Activated CD8-positive, alpha-beta T cell treated with anti-CD3 and anti-CD28 coated beads for 36 hours (primary cell): ENCODE results near the gene ARHGAP10. TPM values are rescaled to one million over a fixed set of nuclear protein-coding genes. Genes with fewer than 3 reads are reported as not detected.

ENCODE experiments used
- ATAC-seq: fragments of 200-7000 bp; cut with Tn5 transposase; one replicate; pipeline ENCODE4 v1.10.0; 2021; ENCODE audit warnings: mild to moderate bottlenecking, moderate library complexity
- CTCF ChIA-PET: fragments of 350-600 bp; sonication (Branson Sonifier 250); formaldehyde crosslinking; loops from one replicate; lab custom pipeline; 2021; ENCODE audit warnings: antibody characterized with exemption; lab: Charles Lee
- POLR2A ChIA-PET: fragments of 350-600 bp; sonication (Branson Sonifier 250); formaldehyde crosslinking; loops from one replicate; lab custom pipeline; 2021; ENCODE audit warnings: antibody characterized with exemption; lab: Charles Lee
- DNase-seq: peaks from one replicate; pipeline ENCODE4 v3.0.0-alpha.2; 2020
- H3K27ac Mint-ChIP-seq: one replicate; pipeline ENCODE4 v1.8.0; 2021; ENCODE audit warnings: mild to moderate bottlenecking, mixed read lengths
- H3K27me3 Mint-ChIP-seq: one replicate; pipeline ENCODE4 v1.8.0; 2021; ENCODE audit warnings: mixed read lengths
- H3K36me3 Mint-ChIP-seq: one replicate; pipeline ENCODE4 v1.8.0; 2021; ENCODE audit warnings: low read depth, mixed read lengths
- H3K4me1 Mint-ChIP-seq: one replicate; pipeline ENCODE4 v1.8.0; 2021; ENCODE audit warnings: low read depth, mixed read lengths
- H3K4me3 Mint-ChIP-seq: one replicate; pipeline ENCODE4 v1.8.0; 2021; ENCODE audit warnings: mild to moderate bottlenecking, moderate library complexity, mixed read lengths
- H3K9me3 Mint-ChIP-seq: one replicate; pipeline ENCODE4 v1.8.0; 2021; ENCODE audit warnings: mixed read lengths
- intact Hi-C: fragments of 100-400 bp; cut with micrococcal nuclease; formaldehyde crosslinking; loops from one replicate; pipeline ENCODE4 v1.10.0; 2022
- total RNA-seq, 2 experiments: library from RNA; stranded (reverse); gene quantifications; one replicate each; pipeline ENCODE4 v1.2.3, GENCODE V29; 2021
- TF ChIP-seq, protein P1 (sequence below): fragments of 200-600 bp; IDR thresholded peaks from one replicate; pipeline ENCODE4 v1.8.0; 2022; ENCODE audit warnings: antibody characterized with exemption, mild to moderate bottlenecking

The ARHGAP10 gene
- total RNA-seq, 2 experiments from 2014 or later: 4.0 to 5.1 TPM

DNA sequence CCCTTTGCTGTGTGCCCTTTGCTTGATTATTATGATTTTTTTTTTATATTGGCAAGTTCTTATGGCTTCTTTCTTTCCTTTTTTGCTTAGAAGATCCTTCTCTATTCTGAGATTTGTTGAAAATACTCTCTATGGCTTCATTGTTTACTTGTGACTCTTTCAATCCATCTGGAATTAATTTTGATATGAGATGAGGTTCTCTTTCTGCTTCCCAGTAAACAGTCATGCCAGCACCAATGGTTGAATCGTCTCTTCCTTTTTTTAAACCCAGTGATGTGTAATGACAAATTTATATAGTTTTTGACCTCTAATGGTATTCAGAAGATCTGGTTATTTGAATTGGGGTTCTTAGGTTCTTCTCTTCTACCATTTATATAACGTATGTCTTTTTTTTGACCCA is 121.8 kb downstream of the ARHGAP10 start:
- POLR2A ChIA-PET: no interaction called here

DNA sequence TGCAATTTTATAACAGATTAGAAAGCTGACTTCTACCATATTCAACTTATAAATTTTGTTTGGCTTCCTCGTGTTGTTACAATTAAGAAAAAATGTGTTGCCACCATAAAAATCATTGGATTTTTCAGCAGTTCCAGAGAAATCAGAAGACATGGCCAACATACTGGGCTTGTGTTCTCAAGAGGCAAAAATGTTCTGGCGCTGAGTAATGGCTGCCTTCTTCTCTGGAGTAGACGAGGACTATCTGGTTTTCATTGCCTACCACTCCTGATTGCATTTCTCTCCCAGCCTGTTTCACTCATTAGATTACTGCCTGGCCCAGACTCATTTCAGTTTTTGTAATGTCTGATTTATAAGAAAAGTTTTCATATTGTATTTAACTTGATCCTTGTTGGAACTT is 122.3 kb downstream of the ARHGAP10 start:
- peaks cover 3% of the 10 kb centered on the region for H3K36me3 Mint-ChIP-seq
- peaks cover 2% of the 10 kb centered on the region for H3K9me3 Mint-ChIP-seq
- ATAC-seq (no peak), DNase-seq (no peak)
- H3K27me3 Mint-ChIP-seq: no peaks in the 10 kb centered on the region
- ChIA-PET POLR2A (no interaction called here), CTCF (interaction anchor here (5.6 kb wide), 1 partner anchor 12 kb away, joined by 65 read pairs; no protein-coding TSS in a partner anchor)
- TF ChIP-seq, protein P1, sequence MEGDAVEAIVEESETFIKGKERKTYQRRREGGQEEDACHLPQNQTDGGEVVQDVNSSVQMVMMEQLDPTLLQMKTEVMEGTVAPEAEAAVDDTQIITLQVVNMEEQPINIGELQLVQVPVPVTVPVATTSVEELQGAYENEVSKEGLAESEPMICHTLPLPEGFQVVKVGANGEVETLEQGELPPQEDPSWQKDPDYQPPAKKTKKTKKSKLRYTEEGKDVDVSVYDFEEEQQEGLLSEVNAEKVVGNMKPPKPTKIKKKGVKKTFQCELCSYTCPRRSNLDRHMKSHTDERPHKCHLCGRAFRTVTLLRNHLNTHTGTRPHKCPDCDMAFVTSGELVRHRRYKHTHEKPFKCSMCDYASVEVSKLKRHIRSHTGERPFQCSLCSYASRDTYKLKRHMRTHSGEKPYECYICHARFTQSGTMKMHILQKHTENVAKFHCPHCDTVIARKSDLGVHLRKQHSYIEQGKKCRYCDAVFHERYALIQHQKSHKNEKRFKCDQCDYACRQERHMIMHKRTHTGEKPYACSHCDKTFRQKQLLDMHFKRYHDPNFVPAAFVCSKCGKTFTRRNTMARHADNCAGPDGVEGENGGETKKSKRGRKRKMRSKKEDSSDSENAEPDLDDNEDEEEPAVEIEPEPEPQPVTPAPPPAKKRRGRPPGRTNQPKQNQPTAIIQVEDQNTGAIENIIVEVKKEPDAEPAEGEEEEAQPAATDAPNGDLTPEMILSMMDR: no peak
- no peak overlapping the region for H3K27ac Mint-ChIP-seq
- intact Hi-C loops: no loop called here
- no peak overlapping the region for H3K4me3 Mint-ChIP-seq
- H3K4me1 Mint-ChIP-seq: no peaks in the 10 kb centered on the region

More for the DNA sequence above, 121.8 kb downstream of the ARHGAP10 start:
- no peak for ATAC-seq
- intact Hi-C loops: no loop called here
- H3K27ac Mint-ChIP-seq: no peak overlapping the region
- TF ChIP-seq, protein P1: no peak
- H3K4me1 Mint-ChIP-seq: no peaks in the 10 kb centered on the region
- DNase-seq: no peak
- peaks cover 2% of the 10 kb centered on the region for H3K9me3 Mint-ChIP-seq
- H3K4me3 Mint-ChIP-seq: no peak overlapping the region
- H3K36me3 Mint-ChIP-seq: peaks cover 4% of the 10 kb centered on the region
- H3K27me3 Mint-ChIP-seq: no peaks in the 10 kb centered on the region
- CTCF ChIA-PET: interaction anchor here (5.6 kb wide), 1 partner anchor 13 kb away, joined by 65 read pairs; no protein-coding TSS in a partner anchor

DNA sequence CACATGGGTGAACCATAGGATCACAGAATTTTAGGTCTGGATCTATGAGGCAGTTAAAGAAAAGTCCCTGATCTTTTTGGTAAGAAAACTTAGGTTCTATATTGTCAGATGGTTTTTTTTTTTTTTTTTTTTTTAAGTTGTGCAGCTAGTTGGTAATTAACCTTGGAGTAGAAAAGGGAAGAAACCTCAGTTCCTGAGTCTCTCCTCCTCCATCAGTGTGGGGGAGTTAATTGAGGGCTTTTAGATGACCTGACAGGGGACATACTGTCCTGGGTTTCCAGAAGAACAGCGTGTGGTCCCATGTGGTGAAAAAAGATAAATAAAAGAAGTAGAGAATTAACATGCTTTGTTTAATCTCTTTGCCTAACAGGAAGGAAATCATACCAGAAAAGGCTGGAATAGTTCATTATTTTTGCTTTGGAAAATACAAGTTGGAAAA is 123.7 kb downstream of the ARHGAP10 start:
- ChIA-PET CTCF (interaction anchor here (1.8 to 5.6 kb wide), 2 partner anchors 11 to 147 kb away, joined by 5 to 65 read pairs; no protein-coding TSS in a partner anchor), POLR2A (no interaction called here)
- H3K4me3 Mint-ChIP-seq: no peak overlapping the region
- H3K27ac Mint-ChIP-seq: no peak overlapping the region
- TF ChIP-seq, protein P1: no peak
- ATAC-seq: no peak
- no peaks in the 10 kb centered on the region for H3K9me3 Mint-ChIP-seq
- H3K27me3 Mint-ChIP-seq: no peaks in the 10 kb centered on the region
- no peak for DNase-seq
- no peaks in the 10 kb centered on the region for H3K4me1 Mint-ChIP-seq
- intact Hi-C loops: no loop called here
- no peaks in the 10 kb centered on the region for H3K36me3 Mint-ChIP-seq

DNA sequence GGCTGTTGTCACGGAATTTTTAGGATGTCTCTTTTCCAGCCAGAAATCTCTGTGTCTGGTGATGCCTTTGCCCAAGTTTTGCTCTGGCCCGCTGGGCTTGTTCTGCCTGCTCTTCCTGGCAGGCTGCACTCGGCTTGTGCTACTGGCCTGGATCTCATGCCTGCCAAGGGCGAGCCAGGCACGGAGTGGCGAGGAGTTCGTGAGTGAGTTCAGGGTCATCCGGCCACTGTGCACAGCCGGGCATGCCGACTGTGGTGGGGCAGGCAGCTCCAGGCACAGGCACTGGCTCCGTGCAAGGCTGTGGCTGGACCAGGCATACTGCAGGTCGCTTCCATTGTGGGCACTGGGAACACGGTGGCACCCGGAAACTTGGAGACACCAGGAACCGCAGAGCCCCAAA is 129.1 kb downstream of the ARHGAP10 start:
- CTCF ChIA-PET: no interaction called here
- H3K4me1 Mint-ChIP-seq: no peaks in the 10 kb centered on the region

More for the DNA sequence above, 129.1 kb downstream of the ARHGAP10 start:
- POLR2A ChIA-PET: no interaction called here
- DNase-seq: no peak
- Mint-ChIP-seq H3K27me3 (no peaks in the 10 kb centered on the region), H3K9me3 (no peaks in the 10 kb centered on the region), H3K4me3 (no peak overlapping the region), H3K27ac (no peak overlapping the region), H3K36me3 (no peaks in the 10 kb centered on the region)
- no peak for ATAC-seq
- TF ChIP-seq, protein P1: no peak
- intact Hi-C loops: loop anchor here (10.0 kb wide), 1 partner anchor 266 kb away; no protein-coding TSS in a partner anchor
